NCI-H2196 treated with DMSO at 0.1 percent for 48 hours (cell line): ENCODE results near the gene COX7A1.

Source experiments
- DNase-seq: peaks from one replicate; lab custom pipeline; 2025; ENCODE audit not compliant: unreplicated experiment; lab: John Stamatoyannopoulos, UW

Gene COX7A1

DNA sequence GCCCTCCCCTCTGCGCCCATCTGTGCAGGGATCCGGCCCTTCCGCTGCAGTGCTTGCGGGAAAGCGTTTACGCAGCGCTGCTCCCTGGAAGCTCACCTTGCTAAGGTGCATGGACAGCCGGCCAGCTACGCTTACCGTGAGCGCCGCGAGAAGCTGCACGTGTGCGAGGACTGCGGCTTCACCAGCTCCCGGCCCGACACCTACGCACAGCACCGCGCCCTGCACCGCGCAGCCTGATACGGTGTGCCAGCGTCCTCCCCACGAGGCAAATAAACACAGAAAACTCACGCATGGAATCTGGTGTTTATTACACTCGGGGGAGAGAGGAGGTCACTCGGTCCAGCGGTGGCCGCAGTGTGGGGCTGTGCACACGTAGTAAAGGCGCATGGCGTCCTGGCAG lies 38.8 kb downstream of the COX7A1 start:
- DNase-seq = no peak

DNA sequence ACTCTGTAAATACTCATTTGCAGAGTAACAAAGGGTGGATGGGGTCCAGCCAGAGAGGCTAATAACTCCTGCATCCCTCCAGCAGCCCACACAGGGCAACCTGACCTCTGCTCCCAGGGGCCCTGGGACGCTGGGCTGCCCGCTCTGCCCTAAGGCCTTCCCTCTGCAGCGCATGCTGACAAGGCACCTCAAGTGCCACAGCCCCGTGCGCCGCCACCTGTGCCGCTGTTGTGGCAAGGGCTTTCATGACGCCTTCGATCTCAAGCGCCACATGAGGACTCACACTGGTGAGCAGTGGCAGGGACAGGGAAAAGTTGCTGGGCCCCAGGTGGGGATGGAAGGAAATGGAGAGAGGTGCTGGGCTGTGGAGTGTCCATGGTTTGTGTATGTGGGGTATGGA lies 39.6 kb downstream of the COX7A1 start:
- no peak for DNase-seq

DNA sequence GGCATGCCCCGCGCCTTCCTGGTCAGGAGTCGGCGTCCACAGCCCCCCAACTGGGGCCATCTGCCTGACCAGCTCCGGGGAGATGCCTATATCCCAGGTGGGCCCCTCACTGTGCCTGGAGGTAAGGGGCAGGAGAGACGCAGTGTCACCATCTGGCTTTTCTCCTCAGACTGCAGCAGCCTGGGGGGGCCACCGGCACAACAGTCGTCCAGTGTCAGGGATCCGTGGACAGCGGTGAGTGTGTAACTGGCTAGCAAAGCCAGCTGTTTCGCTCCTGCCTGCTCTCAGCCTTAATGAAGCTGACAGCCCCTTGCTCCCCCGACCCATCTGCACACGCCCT lies 41.1 kb downstream of the COX7A1 start:
- DNase-seq = no peak

DNA sequence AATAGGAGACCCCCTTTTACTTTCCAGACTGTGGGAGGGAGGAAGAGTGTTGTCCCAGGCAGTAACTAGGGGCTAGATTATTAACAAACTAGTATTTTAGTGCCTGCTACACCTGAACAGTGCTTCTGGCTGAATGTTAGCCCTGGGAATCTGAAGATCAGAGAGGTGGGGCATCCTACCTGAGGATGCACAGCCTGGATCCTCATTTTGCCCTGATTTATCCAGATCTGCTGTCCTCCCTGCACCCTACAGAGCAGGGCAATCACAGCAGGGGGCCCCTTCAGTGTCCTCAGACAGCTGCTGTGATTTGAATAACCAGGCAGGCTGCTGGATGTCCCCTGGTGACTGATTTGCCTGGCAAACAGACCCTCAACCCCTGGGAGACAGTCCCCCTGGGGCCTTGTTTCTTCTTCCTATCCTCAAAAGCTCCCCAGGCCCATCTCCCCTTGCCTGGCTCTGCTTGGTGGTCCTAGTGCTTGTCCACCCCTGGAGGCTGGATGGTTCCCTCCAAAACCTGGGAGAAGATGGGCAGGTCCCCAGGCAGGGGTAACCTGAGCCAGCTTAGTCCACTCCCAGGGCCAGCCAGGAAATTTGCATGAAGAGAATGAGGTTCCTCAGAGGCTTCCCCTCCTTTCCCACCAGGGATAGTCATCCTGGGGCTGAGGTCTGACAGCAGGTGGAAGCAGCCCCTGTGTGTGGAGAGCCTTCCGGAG lies 41.6 kb downstream of the COX7A1 start, which contains the start of gene OVOL3:
Gene OVOL3, plus strand, starts transcription at position 657 of the 713 bp plus-strand sequence. CDS start 60 bp downstream, outside the sequence.
- no peak for DNase-seq

DNA sequence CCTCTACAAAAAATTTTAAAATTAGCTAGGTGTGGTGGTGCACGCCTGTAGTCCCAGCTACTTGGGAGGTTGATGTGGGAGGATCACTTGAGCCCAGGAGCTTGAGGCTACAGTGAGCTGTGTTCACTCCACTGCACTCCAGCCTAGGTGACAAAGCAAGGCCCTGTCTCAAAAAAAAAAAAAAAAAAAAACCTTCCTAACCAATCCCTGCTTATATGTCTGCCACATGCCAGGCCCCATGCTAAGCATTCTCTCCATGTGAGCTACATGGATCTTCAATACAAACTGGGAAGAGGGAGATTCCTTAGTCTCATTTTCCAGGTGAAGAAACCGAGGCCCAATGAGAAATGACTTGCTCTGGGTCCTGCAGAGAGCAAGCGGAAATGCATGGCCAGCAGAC lies 43.6 kb downstream of the COX7A1 start:
- no peak for DNase-seq

DNA sequence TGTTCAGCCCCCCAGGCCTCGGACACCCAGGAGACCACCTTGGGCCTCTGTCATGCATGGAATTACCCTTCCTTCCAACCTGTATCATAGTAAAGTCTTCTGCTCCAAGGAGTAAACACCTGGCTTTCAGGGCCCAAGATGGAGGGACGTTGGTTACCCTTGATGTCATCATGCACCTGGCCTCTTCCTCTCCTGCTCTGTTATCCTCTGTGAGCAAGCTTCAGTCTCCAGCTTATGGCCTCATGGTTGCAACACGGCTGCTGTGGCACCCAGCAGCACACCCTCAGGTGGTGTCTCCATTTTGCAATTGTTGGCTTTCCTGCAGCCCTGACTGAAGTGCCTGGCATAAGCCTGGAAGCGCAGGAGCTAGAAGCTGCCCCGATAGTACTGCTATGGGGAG lies 45.3 kb downstream of the COX7A1 start:
- no peak for DNase-seq

DNA sequence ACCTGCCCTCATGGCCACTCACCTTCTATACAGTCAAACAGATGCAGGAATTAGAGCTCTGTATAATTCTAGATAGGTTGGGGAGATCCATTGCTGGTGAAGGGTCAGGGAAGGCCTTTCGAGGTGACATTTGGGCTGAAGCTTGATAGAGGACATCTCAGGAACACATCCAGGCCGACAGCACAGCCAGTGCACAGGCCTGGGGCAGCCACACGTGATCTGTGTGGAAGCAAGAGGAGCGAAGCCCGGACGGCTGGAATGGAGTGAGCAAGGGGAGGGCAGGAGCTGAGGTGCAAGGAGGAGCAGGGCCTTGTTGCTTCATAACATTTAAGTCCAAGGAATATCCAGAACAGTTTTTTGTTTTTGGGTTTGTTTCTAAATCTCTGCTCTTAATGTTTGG lies 45.8 kb downstream of the COX7A1 start:
- no peak for DNase-seq

DNA sequence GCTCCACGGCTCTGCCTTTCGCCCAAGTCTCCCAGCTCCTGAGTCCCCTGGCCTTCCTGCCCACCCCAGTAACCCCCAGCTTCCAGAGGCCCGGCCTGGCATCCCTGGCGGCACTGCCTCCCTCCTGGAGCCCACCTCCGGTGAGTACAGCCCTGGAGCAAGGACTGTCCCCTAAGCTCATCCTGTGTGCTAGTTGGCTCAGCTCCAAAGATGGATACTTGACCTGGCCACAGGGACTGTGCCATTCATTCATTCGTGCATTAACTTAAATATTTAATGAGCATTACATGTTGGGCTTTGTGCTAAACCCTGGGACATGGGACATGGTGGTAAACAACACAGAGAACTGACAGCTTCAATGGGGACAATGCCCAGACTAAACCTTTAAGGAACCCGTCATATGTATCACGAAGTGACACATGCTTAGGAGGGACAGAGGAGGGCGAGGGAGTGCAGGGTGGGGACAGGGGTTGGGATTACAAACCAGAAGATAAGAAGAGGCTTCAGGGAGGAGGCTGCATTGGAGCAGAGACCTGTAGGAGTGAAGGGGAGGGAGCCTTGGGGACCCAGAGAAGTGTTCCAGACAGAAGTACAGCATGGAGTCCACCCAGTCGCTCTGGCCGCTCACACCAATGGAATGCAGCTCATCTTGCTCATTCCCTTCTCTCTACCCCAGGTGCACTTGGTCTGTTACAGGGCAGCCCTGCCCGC lies 48.2 kb downstream of the COX7A1 start:
- no peak for DNase-seq

DNA sequence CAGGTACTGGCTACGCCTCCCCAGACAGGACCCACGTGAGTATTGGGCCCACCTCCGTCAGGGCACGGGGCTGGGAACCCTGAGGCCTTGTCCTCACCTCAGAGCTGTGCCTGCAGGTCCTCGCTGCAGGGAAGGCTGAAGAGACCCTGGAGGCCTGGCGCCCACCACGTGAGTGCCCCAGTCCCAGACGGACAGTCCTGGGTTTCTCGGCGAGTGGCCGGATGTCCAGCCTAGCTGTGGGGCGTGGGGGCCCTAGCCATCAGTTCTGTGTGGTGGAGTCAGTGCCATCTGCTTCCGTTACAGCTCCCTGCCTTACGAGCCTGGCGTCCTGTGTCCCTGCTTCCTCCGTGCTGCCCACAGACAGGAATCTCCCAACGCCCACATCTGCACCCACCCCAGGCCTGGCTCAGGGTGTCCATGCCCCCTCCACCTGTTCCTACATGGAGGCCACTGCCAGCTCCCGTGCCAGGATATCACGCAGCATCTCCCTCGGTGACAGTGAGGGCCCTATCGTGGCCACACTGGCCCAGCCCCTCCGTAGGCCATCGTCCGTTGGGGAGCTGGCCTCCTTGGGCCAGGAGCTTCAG lies 49.1 kb downstream of the COX7A1 start:
- DNase-seq = no peak

DNA sequence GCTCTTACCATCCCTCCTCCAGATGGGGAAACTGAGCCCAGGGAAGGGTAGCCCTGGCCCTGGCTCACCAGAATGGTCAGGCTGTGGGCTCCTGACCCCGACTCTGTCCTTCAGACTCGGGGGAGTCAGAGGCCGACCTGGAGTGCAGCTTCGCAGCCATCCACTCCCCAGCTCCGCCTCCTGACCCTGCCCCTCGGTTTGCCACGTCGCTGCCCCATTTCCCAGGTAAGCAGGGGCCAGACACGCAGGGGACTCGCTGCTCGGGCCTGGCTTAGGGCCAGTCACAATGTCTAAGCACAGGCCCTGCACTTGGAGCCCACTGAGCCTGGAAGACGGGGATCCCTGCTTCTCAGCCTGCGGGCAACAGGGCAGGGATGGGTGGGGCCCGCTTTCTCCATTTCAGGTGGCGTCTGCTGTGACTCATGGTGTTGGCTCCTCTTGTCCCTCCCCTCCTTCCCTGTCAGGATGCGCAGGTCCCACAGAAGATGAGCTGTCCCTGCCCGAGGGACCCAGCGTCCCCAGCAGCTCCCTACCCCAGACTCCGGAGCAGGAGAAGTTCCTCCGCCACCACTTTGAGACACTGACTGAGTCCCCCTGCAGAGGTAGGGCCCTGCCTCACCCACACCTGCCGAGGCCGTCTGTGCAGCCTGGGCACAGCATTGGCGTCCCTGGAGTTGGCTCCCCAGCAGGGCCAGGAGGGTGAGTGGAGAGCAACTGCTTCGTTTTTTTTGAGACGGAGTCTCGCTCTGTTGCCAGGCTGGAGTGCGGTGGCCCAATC lies 50.5 kb downstream of the COX7A1 start:
- DNase-seq = no peak
